ENCODE results near the gene CLEC4G.

Gene CLEC4G

DNA sequence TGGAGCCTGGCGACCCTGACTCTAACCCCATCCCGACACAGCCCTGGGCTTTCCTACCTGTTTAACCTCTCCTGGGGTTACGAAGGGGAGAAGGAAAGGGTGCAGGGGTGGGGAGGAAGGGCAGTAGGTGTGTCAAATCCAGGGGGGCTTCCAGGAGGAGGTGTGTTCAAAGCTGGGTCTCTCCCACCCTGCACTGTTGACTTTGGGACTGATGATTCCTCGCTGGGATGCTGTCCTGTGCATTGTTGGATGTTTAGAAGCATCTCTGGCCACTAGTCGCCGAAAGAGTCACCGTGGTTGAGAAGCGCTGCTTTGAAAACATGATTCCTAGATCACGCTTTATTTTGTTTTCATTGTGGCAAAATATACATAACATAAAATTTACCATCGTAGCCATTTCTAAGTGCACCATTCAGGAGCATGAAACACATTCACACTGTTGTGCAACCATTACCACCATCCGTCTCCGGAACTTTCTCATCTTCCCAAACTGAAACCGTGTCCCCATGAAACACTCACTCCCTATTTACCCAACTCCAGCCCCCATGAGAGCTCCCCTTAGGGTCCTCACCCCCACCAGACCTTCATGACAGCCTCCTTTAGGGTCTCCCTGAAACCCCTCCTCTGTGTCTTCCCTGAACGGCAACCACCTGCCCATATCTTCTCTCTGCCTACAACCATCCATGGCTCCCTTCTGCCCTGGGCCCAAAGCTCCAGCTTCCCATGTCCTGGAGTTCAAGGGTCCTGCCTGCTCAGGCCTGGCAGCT is 25.5 kb downstream of the CLEC4G start:
- H3K27me3 ChIP-seq (ENCODE audit: insufficient read depth, low read length, poor library complexity): no peaks in the 10 kb centered on the region
- H3K36me3 ChIP-seq (ENCODE audit: insufficient read depth, low read length): no peaks in the 10 kb centered on the region
- no peaks in the 10 kb centered on the region for H3K4me1 ChIP-seq (ENCODE audit: insufficient read depth, low read length)
- ATAC-seq (ENCODE audit: insufficient read depth, low read depth): no peak
- no peaks in the 10 kb centered on the region for H4K20me1 ChIP-seq (ENCODE audit: insufficient read depth, low read length)
- TF ChIP-seq EZH2 (IDR thresholded peaks at IDR 0.05; ENCODE audit: borderline replicate concordance, low read depth, low read length, severe bottlenecking): no peak
- no peak for TF ChIP-seq CTCF (IDR thresholded peaks at IDR 0.05; ENCODE audit: borderline replicate concordance, extremely low read depth, low read length, poor library complexity, severe bottlenecking)
- DNase-seq: no peak
- H3K4me3 ChIP-seq (ENCODE audit: low read depth in 1 of 2, low read length in 2 of 2): no peak overlapping the region
- no peaks in the 10 kb centered on the region for H3K79me2 ChIP-seq (ENCODE audit: insufficient read depth, low read length)
- H3K9me3 ChIP-seq (ENCODE audit: insufficient read depth, low read length, severe bottlenecking): no peaks in the 10 kb centered on the region
- H3K4me2 ChIP-seq (ENCODE audit: insufficient read depth, low read length): no peak overlapping the region
- no peak overlapping the region for H3K9ac ChIP-seq (ENCODE audit: low read depth, low read length)
- no peak overlapping the region for H2AFZ ChIP-seq (ENCODE audit: low read depth, low read length)
- H3K27ac ChIP-seq (ENCODE audit: low read length): no peak overlapping the region

- no peak overlapping the region for H3K4me2 ChIP-seq (ENCODE audit: insufficient read depth, low read length)
- TF ChIP-seq EZH2 (IDR thresholded peaks at IDR 0.05; ENCODE audit: borderline replicate concordance, low read depth, low read length, severe bottlenecking) (no peak), CTCF (IDR thresholded peaks at IDR 0.05; ENCODE audit: borderline replicate concordance, extremely low read depth, low read length, poor library complexity, severe bottlenecking) (no peak)
- no peaks in the 10 kb centered on the region for H4K20me1 ChIP-seq (ENCODE audit: insufficient read depth, low read length)
- no peak overlapping the region for H3K4me3 ChIP-seq (ENCODE audit: low read depth in 1 of 2, low read length in 2 of 2)
- H3K27ac ChIP-seq (ENCODE audit: low read length): no peak overlapping the region
- no peaks in the 10 kb centered on the region for H3K9me3 ChIP-seq (ENCODE audit: insufficient read depth, low read length, severe bottlenecking)
- H2AFZ ChIP-seq (ENCODE audit: low read depth, low read length): no peak overlapping the region
- H3K9ac ChIP-seq (ENCODE audit: low read depth, low read length): no peak overlapping the region
- H3K36me3 ChIP-seq (ENCODE audit: insufficient read depth, low read length): no peaks in the 10 kb centered on the region
- no peaks in the 10 kb centered on the region for H3K4me1 ChIP-seq (ENCODE audit: insufficient read depth, low read length)
- H3K27me3 ChIP-seq (ENCODE audit: insufficient read depth, low read length, poor library complexity): no peaks in the 10 kb centered on the region
- DNase-seq (no peak), ATAC-seq (ENCODE audit: insufficient read depth, low read depth) (no peak)
- H3K79me2 ChIP-seq (ENCODE audit: insufficient read depth, low read length): no peaks in the 10 kb centered on the region
These were observed 26.3 kb downstream of the CLEC4G start for GRCh38 chr19:7705387-7706187.

DNA sequence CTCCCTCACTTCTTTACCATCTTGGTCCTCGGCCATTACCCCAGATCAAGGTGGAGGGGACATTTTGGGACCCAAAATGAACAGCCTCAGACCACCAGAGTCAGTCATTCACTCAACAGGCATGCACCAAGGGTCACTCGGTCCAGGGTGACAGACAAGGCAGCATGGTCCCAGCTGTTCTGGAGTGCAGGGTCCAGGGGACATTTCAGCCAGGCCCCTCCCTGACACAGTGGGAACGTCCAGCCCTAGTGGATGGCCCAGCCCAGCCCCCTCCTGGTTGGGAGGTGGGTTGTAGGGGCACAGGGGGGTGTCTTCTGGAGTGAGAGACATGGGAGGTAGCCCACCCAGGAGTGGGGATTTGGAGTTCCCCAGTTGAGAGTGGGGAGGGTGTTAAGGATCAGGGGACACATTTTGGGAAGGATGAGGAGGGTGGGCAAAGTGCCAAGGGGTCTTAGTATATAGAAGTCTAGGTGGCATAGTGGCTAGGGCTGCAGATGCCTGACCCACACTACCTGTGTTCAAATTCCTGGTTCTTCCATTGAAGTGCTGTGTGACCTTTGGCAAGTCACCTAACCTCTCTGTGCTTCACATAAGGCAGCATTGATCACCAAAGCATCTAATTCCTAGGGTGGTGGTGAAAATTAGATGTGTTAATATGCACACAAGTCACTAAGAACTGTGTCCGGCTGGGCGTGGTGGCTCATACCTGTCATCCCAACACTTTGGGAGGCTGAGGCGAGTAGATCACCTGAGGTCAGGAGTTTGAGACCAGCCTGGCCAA is 27.4 kb downstream of the CLEC4G start:
- no peak for TF ChIP-seq EZH2 (IDR thresholded peaks at IDR 0.05; ENCODE audit: borderline replicate concordance, low read depth, low read length, severe bottlenecking)
- no peak for TF ChIP-seq CTCF (IDR thresholded peaks at IDR 0.05; ENCODE audit: borderline replicate concordance, extremely low read depth, low read length, poor library complexity, severe bottlenecking)
- no peak overlapping the region for H3K9ac ChIP-seq (ENCODE audit: low read depth, low read length)
- H3K9me3 ChIP-seq (ENCODE audit: insufficient read depth, low read length, severe bottlenecking): no peaks in the 10 kb centered on the region
- DNase-seq: no peak
- H3K27me3 ChIP-seq (ENCODE audit: insufficient read depth, low read length, poor library complexity): no peaks in the 10 kb centered on the region
- no peak for ATAC-seq (ENCODE audit: insufficient read depth, low read depth)
- no peak overlapping the region for H2AFZ ChIP-seq (ENCODE audit: low read depth, low read length)
- no peak overlapping the region for H3K27ac ChIP-seq (ENCODE audit: low read length)
- H3K36me3 ChIP-seq (ENCODE audit: insufficient read depth, low read length): no peaks in the 10 kb centered on the region
- no peaks in the 10 kb centered on the region for H3K4me1 ChIP-seq (ENCODE audit: insufficient read depth, low read length)
- no peak overlapping the region for H3K4me3 ChIP-seq (ENCODE audit: low read depth in 1 of 2, low read length in 2 of 2)
- no peak overlapping the region for H3K4me2 ChIP-seq (ENCODE audit: insufficient read depth, low read length)
- no peaks in the 10 kb centered on the region for H3K79me2 ChIP-seq (ENCODE audit: insufficient read depth, low read length)
- no peaks in the 10 kb centered on the region for H4K20me1 ChIP-seq (ENCODE audit: insufficient read depth, low read length)
